Activated naive CD4-positive, alpha-beta T cell treated with anti-CD3 and anti-CD28 coated beads for 36 hours (primary cell): Measurements from ENCODE around the gene FASN. TPM values are rescaled to one million over a fixed set of nuclear protein-coding genes. Genes with fewer than 3 reads are reported as not detected.

ENCODE experiments used
- CTCF ChIA-PET: fragments of 350-600 bp; sonication (Branson Sonifier 250); formaldehyde crosslinking; loops from one replicate; lab custom pipeline; 2021; ENCODE audit warnings: antibody characterized with exemption; lab: Charles Lee
- DNase-seq: peaks from one replicate; pipeline ENCODE4 v3.0.0-alpha.2; 2020
- H3K27ac Mint-ChIP-seq: one replicate; pipeline ENCODE4 v1.8.0; 2021; ENCODE audit warnings: mild to moderate bottlenecking, mixed read lengths
- H3K27me3 Mint-ChIP-seq: one replicate; pipeline ENCODE4 v1.8.0; 2021; ENCODE audit warnings: low read depth, mixed read lengths
- H3K36me3 Mint-ChIP-seq: one replicate; pipeline ENCODE4 v1.8.0; 2021; ENCODE audit warnings: low read depth, mixed read lengths
- H3K4me1 Mint-ChIP-seq: one replicate; pipeline ENCODE4 v1.8.0; 2021; ENCODE audit warnings: low read depth, mixed read lengths
- H3K4me3 Mint-ChIP-seq: one replicate; pipeline ENCODE4 v1.8.0; 2021; ENCODE audit warnings: mild to moderate bottlenecking, moderate library complexity, mixed read lengths
- H3K9me3 Mint-ChIP-seq: one replicate; pipeline ENCODE4 v1.8.0; 2021; ENCODE audit warnings: mixed read lengths
- intact Hi-C: fragments of 100-400 bp; cut with micrococcal nuclease; formaldehyde crosslinking; loops from one replicate; pipeline ENCODE4 v1.15.1; 2023
- total RNA-seq, 2 experiments: library from RNA; stranded (reverse); gene quantifications; one replicate each; pipeline ENCODE4 v1.2.3, GENCODE V29; 2021

FASN gene
- total RNA-seq, 2 experiments from 2014 or later: 183 to 195 TPM

DNA sequence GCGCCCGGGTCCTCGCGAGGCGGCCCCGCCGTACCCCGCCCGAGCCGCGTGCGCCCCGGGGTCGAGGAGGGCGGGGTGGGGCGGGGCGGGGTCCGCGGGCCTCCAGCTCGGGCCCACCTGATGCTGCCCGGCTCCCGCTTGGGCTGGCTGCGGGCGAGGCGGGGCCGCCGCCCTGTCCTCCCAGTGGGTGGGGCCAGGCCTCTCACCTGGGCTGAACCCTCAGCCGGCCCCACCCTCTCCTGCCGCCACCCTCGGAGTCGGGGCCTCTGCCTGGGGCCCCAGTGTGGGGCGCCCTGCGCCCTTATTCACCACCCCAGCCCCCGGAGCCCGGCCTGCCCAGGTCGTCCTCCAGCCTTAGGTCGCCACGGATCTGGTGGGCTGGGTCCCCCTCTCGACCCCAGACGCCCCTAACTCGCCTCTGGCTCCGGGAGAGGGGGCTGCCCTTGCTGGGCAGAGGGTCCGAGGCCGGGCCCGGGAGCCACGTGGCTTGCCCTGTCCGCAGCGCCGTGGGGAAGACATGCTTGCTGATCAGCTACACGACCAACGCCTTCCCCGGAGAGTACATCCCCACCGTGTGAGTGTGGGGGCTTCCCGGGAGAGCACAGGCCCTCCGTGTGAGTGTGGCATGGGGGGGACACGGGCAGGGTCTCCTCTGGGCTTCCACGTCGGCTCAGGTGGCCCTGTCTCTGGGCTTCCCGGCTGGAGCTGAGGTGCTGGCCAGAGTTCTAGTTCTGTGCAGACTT lies 66.0 kb downstream of the FASN start:
- peak; percentile 50 for DNase-seq
- peaks cover 14% of the 10 kb centered on the region for H3K4me1 Mint-ChIP-seq
- CTCF ChIA-PET: interaction anchor here (1.1 to 1.5 kb wide), 2 partner anchors 9 to 73 kb away, joined by 4 to 5 read pairs; partner anchors contain the start of genes CENPX and LRRC45
- peak overlapping the region; percentile 43 for H3K4me3 Mint-ChIP-seq
- H3K27me3 Mint-ChIP-seq: no peaks in the 10 kb centered on the region
- H3K9me3 Mint-ChIP-seq: no peaks in the 10 kb centered on the region
- intact Hi-C loops: loop anchor here (1.0 to 10.0 kb wide), 2 partner anchors 9 to 323 kb away; partner anchors contain the start of genes LRRC45 and TEX19
- H3K36me3 Mint-ChIP-seq: peaks cover 6% of the 10 kb centered on the region
- H3K27ac Mint-ChIP-seq: no peak overlapping the region

DNA sequence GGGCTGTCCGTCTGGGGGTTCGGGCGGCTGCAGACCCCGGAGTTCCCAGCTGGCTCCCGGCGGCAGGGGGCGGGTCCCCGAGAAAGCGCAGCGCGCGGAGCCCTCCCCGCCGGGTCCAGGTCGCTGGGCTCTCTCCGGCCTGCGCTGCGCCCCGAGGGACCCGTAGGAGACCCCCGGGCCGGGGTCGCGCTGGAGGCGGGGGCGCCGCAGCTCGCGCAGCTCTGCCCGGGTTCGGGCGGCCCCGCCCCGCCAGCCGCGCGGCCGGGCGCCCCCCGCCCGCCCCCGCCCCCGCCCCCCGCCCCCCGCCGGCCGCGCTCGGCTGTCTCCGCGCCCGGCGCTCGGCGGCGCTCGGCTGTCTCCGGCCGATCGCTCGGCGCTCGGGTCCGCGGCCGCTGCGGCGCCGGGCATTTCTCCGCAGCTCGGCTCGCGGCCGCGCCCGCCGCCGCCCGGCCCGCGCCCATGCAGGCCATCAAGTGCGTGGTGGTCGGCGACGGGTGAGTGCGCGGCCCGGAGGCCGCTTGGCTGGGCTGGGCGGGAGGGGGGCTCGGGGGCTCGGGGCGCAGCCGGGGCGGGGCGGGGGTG lies 66.6 kb downstream of the FASN start, which contains the start of gene RAC3:
TSS of gene RAC3 (plus strand) at position 376 of the 582 bp plus-strand sequence. CDS start at position 460, 84 bp downstream.
- Mint-ChIP-seq H3K27ac (no peak within 1 kb of the TSS), H3K36me3 (peaks cover 8% of the 10 kb centered on the region)
- intact Hi-C loops: loop anchor here (10.0 kb wide), 1 partner anchor 323 kb away; the partner anchor contains the start of gene TEX19

DNA sequence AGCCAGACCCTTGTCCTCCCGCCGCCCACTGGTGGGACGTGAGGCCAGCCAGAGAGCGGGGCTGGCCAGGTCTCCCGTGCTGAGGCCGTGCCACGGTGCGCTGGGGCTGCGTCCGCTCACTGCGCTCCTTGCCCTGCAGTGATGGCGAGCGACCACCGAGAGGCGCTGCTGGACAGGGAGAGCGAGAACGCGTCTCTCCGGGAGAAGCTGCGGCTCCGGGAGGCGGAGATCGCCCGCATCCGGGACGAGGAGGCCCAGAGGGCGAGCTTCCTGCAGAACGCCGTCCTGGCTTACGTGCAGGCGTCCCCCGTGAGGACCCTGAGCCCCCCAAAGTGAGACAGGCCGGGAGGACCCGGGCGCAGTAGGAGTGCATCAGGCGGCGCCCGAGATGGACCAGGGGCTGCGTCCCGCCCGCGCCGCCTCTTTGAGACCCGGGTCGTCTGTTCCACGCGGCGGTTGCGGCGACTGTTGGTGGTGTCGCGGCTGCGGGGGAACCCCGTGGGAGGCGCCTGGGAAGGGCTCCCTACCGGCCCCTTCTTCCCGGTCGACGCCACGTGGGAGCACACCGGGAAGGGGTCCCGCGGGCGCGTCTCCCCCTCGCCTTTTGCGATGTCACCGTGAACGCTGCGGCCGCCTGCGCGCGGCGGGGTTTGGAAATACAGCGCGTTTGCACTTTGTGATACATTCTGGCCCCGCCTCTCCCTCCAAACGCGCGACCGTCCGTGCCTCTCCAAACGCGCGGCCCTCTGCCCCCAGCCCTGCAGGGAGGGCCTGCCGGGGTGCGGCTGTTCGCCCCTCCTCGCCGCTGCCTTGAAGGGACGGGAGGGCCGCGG lies 67.3 kb downstream of the FASN start:
- Mint-ChIP-seq H3K36me3 (peaks cover 6% of the 10 kb centered on the region), H3K4me1 (peaks cover 8% of the 10 kb centered on the region), H3K4me3 (peak overlapping the region; percentile 76), H3K9me3 (no peaks in the 10 kb centered on the region), H3K27me3 (no peaks in the 10 kb centered on the region), H3K27ac (no peak overlapping the region)
- DNase-seq: peak; percentile 90
- intact Hi-C loops: loop anchor here (1.0 to 10.0 kb wide), 4 partner anchors 68 to 384 kb away; partner anchors contain the start of genes FASN and TEX19
- CTCF ChIA-PET: interaction anchor here (0.6 to 3.3 kb wide), 22 partner anchors 10 to 466 kb away, joined by 3 to 23 read pairs (median 4); partner anchors contain the start of genes DUS1L and NOTUM

More for the DNA sequence above, 66.6 kb downstream of the FASN start, which contains the start of gene RAC3:
- no peak for DNase-seq
- CTCF ChIA-PET: interaction anchor here (0.9 to 2.5 kb wide), 4 partner anchors 9 to 121 kb away, joined by 3 to 16 read pairs (median 5); partner anchors contain the start of gene NOTUM
- no peaks in the 10 kb centered on the region for H3K9me3 Mint-ChIP-seq
- H3K27me3 Mint-ChIP-seq: no peaks in the 10 kb centered on the region
- peaks cover 13% of the 10 kb centered on the region for H3K4me1 Mint-ChIP-seq
- peak within 1 kb of the TSS; percentile 76 for H3K4me3 Mint-ChIP-seq

DNA sequence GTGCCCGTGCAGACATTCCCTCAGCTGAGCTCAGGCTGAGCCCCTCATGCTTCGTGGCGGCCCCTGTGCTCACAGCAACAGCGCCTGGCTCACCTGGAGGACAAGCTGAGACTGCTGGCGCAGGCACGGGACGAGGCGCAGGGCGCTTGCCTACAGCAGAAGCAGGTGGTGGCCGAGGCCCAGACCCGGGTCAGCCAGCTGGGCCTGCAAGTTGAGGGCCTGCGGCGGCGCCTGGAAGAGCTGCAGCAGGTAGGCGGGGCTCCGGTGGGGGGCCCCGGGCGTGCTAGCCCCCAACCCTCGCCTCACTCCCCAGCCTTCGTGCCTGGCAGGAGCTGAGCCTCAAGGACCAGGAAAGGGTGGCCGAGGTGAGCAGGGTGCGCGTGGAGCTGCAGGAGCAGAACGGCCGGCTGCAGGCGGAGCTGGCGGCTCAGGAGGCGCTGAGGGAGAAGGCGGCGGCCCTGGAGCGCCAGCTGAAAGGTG lies 68.0 kb downstream of the FASN start:
- Mint-ChIP-seq H3K36me3 (peaks cover 6% of the 10 kb centered on the region), H3K4me3 (no peak overlapping the region), H3K27me3 (no peaks in the 10 kb centered on the region), H3K27ac (no peak overlapping the region), H3K9me3 (no peaks in the 10 kb centered on the region), H3K4me1 (peaks cover 3% of the 10 kb centered on the region)
- intact Hi-C loops: loop anchor here (1.0 to 10.0 kb wide), 5 partner anchors 68 to 515 kb away; partner anchors contain the start of genes ACTG1, FASN and TEX19
- no peak for DNase-seq
- CTCF ChIA-PET: interaction anchor here (0.5 to 3.3 kb wide), 18 partner anchors 8 to 466 kb away, joined by 3 to 23 read pairs (median 5); partner anchors contain the start of genes DCXR, DUS1L and NOTUM

DNA sequence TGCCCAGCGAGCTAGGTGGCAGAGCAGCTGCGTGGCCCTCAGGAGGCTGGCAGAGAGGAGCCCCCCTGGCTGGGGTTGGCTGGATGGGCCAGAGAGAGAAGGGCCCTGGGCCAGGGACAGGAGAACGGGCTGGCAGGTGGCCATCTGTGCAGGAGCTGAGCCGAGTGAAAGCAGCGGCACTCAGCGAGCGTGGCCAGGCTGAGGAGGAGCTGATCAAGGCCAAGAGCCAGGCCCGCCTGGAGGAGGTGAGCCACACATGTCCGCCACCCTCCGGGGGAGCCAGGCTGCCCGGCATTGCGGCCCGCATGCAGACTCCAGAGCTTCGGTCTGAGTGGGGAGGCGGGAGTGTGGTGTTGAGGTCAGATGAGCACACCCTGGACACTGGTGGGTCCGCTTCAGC lies 68.6 kb downstream of the FASN start:
- intact Hi-C loops: loop anchor here (10.0 kb wide), 1 partner anchor 515 kb away; the partner anchor contains the start of gene ACTG1
- Mint-ChIP-seq H3K27ac (no peak overlapping the region), H3K9me3 (no peaks in the 10 kb centered on the region), H3K4me1 (peaks cover 3% of the 10 kb centered on the region), H3K36me3 (peaks cover 6% of the 10 kb centered on the region), H3K27me3 (no peaks in the 10 kb centered on the region), H3K4me3 (no peak overlapping the region)
- DNase-seq: no peak
- CTCF ChIA-PET: interaction anchor here (0.5 to 3.3 kb wide), 10 partner anchors 8 to 321 kb away, joined by 3 to 23 read pairs (median 8); partner anchors contain the start of genes DCXR, DUS1L and NOTUM

DNA sequence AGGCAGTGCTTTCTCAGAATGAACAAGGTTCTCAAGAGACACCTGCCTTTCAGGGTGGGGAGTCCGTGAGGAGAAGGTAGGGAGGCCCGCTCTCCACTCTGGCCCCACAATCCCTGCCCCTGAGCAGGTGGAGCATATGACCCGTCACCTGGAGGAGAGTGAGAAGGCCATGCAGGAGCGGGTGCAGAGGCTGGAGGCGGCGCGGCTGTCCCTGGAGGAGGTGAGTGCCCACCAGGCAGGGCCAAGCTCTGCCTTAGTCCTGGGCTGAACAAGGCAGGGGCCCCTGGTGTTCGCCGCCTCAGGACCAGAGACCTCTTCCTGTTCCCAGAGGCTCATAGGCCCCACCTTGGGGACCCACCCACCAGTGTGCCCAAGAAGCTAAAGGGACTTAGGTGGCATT lies 69.1 kb downstream of the FASN start:
- no peak for DNase-seq
- Mint-ChIP-seq H3K4me3 (no peak overlapping the region), H3K4me1 (peaks cover 6% of the 10 kb centered on the region), H3K9me3 (no peaks in the 10 kb centered on the region), H3K27ac (no peak overlapping the region), H3K27me3 (no peaks in the 10 kb centered on the region), H3K36me3 (peaks cover 6% of the 10 kb centered on the region)
- CTCF ChIA-PET: interaction anchor here (2.0 to 3.3 kb wide), 4 partner anchors 8 to 126 kb away, joined by 6 to 23 read pairs (median 18); partner anchors contain the start of genes DCXR and NOTUM
- intact Hi-C loops: loop anchor here (10.0 kb wide), 1 partner anchor 514 kb away; the partner anchor contains the start of gene ACTG1

Other genes with a start within 250 kb of the FASN start
- gene P4HB, start 237.7 kb downstream of the FASN start, total RNA-seq: 100 to 1,000 TPM; 273 to 276 TPM
- gene ARHGDIA, start 226.9 kb downstream of the FASN start, total RNA-seq: 100 to 1,000 TPM; 355 to 389 TPM
- gene ALYREF, start 206.7 kb downstream of the FASN start, total RNA-seq: 100 to 1,000 TPM; 213 to 217 TPM
- gene ANAPC11, start 206.5 kb downstream of the FASN start, total RNA-seq: 100 to 1,000 TPM; 171 to 182 TPM
- gene NPB, start 196.0 kb downstream of the FASN start, total RNA-seq: under 1 TPM; 0.12 to 0.19 TPM
- 10 to 100 TPM; 15.9 to 16.6 TPM for gene PCYT2, start 186.8 kb downstream of the FASN start, total RNA-seq
- 10 to 100 TPM; 18.8 to 22.1 TPM for gene SIRT7, start 180.1 kb downstream of the FASN start, total RNA-seq
- gene MAFG, start 170.5 kb downstream of the FASN start, total RNA-seq: 10 to 100 TPM; 13.5 to 14.8 TPM
- gene PYCR1, start 160.9 kb downstream of the FASN start, total RNA-seq: 100 to 1,000 TPM; 121 to 130 TPM
- not detected for gene MYADML2, start 151.0 kb downstream of the FASN start, total RNA-seq
- under 1 TPM; 0.35 to 0.38 TPM for gene NOTUM, start 137.0 kb downstream of the FASN start, total RNA-seq
- 10 to 100 TPM; 33.6 to 34.8 TPM for gene ASPSCR1, start 120.6 kb downstream of the FASN start, total RNA-seq
- 10 to 100 TPM; 55.8 to 57.8 TPM for gene CENPX, start 75.4 kb downstream of the FASN start, total RNA-seq
- gene LRRC45, start 74.9 kb downstream of the FASN start, total RNA-seq: 10 to 100 TPM; 12.0 to 12.5 TPM
- 1 to 10 TPM; 4.5 to 4.8 TPM for gene RAC3, start 66.6 kb downstream of the FASN start, total RNA-seq
- 100 to 1,000 TPM; 139 to 146 TPM for gene DCXR, start 60.5 kb downstream of the FASN start, total RNA-seq
- gene RFNG, start 46.4 kb downstream of the FASN start, total RNA-seq: 10 to 100 TPM; 17.6 to 18.0 TPM
- gene GPS1, start 46.3 kb downstream of the FASN start, total RNA-seq: 10 to 100 TPM; 91.0 to 91.3 TPM
- 100 to 1,000 TPM; 132 to 133 TPM for gene DUS1L, start 32.4 kb downstream of the FASN start, total RNA-seq
- 10 to 100 TPM; 40.7 to 43.9 TPM for gene CCDC57, start 114.6 kb upstream of the FASN start, total RNA-seq
- 10 to 100 TPM; 15.2 to 18.3 TPM for gene SLC16A3, start 130.8 kb upstream of the FASN start, total RNA-seq
- gene CSNK1D, start 175.5 kb upstream of the FASN start, total RNA-seq: 100 to 1,000 TPM in 1 of 2 experiments, 10 to 100 TPM in 1; 99.8 to 100 TPM
- 100 to 1,000 TPM; 635 to 646 TPM for gene CD7, start 219.4 kb upstream of the FASN start, total RNA-seq
- gene SECTM1, start 235.5 kb upstream of the FASN start, total RNA-seq: 1 to 10 TPM; 2.8 to 3.8 TPM